GM12892 (cell line): ENCODE data around the gene ATXN7.

Experiments used
- POLR2A ChIP-seq: IDR thresholded peaks from 2 replicates; pipeline ENCODE4 v1.6.1; 2011; ENCODE audit warnings: low read depth, low read length, control low read depth
- POLR2AphosphoS5 ChIP-seq: IDR thresholded peaks from 2 replicates; pipeline ENCODE4 v1.6.1; 2011; ENCODE audit warnings: low read depth, low read length, control low read depth

GRCh38 chr3:64030741-64031140, 167.1 kb downstream of the ATXN7 start:
- no peak for TF ChIP-seq POLR2A
- no peak for TF ChIP-seq POLR2AphosphoS5
